ENCODE results near the gene C1orf115.
"Not testable (repeated sequence)": the region's sequence is repeated elsewhere in the genome, so short reads cannot be mapped to it uniquely, and the experiment has no call there.

C1orf115 gene

DNA sequence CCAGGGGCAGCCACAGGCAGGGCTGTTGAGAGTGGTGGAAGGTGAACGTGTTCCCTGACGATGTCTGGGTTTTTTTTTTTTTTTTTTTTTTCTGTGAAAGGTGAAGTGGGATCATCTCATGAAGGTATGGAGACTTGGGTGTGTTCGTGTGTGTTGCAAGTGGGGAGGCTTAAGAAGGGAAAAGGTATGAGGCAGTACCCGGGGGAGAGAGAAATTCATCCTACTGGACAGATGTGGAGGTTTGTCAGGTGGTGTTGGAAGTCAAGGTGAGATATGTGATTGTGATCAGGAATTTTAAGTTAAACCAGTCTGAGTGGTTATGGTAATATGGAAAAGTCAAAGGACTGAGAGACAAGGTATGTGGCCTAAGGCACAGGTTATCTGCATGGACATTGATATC, 5.3 kb downstream of the C1orf115 start:
- no peak for DNase-seq

DNA sequence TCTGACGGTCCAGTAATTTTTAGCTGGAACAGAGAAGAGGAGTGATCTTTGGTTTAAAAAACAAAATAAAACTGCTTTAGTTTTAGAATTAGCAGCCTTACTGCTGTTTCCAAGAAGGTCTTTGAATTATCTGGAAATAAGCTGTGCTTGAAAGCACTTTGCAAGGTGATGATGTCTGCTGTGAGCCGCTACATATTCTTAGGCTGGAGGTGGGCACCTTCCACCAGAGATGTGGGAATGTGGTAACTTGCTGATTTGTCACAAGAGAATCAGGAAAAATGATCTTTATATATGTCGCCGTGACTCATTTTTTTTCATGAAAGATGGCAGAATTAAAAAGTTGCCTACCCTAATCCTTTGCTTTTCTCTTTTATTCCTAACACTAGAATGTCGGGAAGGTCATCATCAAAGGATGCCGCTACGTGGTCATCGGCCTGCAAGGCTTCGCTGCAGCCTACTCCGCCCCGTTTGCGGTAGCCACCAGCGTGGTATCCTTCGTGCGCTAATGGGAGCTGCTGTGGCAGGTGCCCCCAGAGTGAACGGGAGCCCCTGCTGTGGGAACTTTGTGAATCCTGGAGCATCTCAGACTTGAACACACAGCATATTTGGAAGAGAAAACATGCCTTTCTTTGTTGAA, 6.2 kb downstream of the C1orf115 start:
- DNase-seq, result no peak

DNA sequence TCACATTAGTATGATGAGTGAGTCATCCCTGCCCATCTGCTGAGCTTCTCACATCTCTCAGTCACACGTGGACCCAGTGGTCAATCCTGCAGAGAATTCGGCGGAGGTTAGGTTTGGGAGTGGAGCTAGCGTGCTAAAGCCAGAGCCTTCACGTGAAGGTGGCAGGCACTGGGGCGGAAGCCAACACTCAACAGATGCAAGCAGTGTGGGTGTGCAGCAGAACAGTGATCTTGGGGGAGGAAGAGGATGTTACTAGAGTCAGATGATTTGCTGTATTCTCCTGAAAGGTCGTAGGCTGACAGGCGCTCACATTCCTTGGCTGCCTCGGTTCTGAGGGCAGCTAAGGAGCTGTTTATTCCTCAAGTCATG, 6.7 kb downstream of the C1orf115 start:
- DNase-seq, result no peak

DNA sequence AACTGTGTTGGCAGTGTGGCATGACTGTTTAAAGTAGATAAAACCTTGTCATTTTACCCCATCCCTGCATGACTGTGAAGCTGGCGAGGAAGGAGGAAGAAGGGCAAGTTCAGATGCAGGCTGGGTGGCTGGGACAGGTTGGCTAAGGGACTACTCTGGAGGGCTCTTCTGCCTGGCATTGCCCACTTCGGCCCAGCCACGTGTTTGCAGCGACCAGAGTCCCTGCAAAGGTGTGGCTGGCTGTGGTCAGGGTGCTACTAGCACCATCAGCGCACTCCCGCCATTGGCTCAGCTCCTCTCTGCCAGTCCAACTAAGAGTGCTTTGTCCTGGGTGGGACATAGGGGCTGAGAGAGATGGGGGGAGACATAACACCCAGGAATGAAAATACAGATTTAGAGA, 7.2 kb downstream of the C1orf115 start:
- no peak for DNase-seq

- no peak for DNase-seq
Measured at GRCh38 chr1:220698607-220699016, 8.4 kb downstream of the C1orf115 start.

DNA sequence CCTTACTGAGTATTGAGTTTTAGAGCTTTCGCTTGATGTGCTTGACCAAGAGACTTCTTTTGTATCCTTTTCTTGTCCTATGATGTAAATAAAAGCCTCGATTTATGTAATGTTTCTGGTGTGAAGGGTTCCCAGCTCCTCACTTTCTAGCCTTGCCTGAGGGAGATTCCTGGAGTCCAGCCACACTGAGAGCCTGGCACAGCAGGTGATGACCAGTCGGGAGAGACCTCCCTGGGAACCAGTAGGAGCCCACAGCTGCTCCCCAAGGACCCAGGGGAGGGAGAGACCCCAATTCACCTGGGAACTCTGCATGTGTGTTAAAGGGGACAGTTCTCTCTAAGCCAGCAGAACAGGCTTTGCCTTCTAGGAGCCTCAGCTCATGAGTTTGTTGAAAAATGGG, 8.9 kb downstream of the C1orf115 start:
- no peak for DNase-seq

- DNase-seq, result no peak
Measured at GRCh38 chr1:220700556-220701179, 10.5 kb downstream of the C1orf115 start.

DNA sequence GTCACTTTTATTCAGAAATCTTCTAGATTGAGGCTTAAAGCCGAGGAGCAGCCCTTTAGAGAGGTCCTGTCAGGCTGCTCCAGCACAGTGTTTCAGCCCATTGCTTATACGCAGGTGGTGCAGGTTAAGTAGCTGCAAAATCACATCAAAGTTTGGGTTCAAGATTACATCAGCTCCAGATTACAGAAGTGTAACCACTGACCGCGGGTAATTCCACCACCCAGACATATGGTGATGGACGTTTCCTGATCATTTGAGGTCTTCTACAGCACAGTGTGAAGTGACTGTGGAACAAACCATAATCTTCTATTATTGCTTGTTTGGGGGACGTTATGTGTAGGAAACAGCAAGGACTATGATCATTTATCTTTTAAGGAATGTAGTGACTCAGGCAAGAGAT, 11.8 kb downstream of the C1orf115 start:
- no peak for DNase-seq

GRCh38 chr1:220702733-220703270, 12.6 kb downstream of the C1orf115 start:
- DNase-seq, result no peak

- no peak for DNase-seq
Measured at GRCh38 chr1:220703305-220703704, 13.1 kb downstream of the C1orf115 start.

DNA sequence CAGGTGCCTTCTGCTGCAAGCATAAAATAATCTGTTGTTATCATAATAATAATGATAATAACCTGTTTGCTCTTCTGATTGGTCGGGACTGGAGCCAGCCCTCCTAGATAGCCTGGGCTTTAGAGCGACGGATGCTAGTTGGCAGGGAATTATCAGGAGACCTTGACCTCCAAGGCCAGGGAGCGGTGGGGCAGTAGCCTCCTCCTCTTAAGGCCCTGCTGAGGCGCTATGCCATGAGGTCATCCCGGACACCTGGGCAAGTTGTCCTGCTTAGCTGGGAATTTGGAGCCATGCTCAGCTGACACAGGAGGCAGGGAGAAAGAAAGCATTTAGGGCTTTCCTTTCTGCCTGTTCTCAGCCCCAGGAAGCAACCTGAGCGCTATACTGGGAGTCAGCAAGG, 15.6 kb downstream of the C1orf115 start:
- DNase-seq, result no peak

DNA sequence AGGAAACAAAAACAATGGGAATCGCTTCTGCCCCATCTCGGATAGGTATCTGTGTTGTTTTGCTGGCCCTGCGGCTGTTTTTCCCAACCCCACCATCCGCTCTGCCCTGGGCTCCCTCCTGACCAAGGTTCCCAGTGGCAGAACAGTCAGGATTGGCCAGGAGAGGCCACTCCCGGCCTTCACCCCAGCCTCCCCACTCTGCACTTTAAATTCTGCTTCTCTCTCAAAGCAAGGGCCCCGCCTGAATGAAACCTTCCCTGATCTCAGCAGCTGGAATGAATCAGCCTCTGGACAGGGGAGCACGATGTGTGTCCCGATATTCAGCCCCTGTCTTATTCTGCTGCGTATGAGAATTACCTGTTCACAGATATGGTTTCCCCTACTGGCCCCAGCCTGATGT, 16.3 kb downstream of the C1orf115 start:
- no peak for DNase-seq

GRCh38 chr1:220707160-220707559, 17.0 kb downstream of the C1orf115 start:
- DNase-seq, result no peak

- no peak for DNase-seq
Measured at GRCh38 chr1:220708244-220708643, 18.1 kb downstream of the C1orf115 start.

- DNase-seq, result no peak
Measured at GRCh38 chr1:220708936-220709801, 19.0 kb downstream of the C1orf115 start.

GRCh38 chr1:220710333-220710732, 20.2 kb downstream of the C1orf115 start:
- DNase-seq, result no peak

GRCh38 chr1:220711056-220711809, 21.1 kb downstream of the C1orf115 start:
- DNase-seq, result no peak

GRCh38 chr1:220715986-220716385, 25.8 kb downstream of the C1orf115 start:
- not testable (repeated sequence) for DNase-seq

DNA sequence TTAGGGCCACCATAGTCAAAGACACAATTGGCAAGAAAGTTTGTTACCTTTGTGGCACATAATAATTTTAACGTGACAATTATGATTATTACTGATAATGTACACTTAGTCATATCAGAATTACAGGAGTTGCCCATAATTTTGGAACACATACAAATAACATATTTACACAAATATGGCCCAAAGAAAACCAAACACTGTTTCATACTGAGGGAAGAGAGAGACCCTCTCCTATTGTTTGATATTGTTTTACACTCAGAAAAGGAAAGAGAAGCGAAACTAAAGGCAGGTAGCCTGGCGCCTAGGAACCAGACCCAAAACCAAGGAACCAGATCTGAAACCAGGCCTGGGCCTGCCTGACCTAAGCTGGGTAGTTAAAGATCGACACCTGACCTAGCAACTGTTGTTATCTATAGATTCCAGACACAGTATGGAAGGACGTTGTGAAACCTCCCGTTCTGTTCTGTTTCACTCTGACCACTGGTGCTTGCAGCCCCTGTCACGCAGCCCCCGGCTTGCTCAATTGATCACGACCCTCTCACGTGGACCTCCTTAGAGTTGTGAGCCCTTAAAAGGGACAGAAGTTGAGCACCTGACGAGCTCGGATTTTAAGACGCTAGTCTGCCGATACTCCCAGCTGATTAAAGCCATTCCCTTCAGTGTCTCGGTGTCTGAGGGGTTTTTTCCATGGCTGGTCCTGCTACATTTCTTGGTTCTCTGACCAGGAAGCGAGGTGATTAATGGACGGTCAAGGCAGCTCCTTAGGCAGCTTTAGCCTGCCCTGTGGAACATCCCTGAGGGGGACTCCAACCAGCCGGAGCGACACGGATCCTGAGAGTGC, 27.9 kb downstream of the C1orf115 start:
- no peak for DNase-seq

GRCh38 chr1:220721266-220721665, 31.1 kb downstream of the C1orf115 start:
- DNase-seq, result not testable (repeated sequence)

DNA sequence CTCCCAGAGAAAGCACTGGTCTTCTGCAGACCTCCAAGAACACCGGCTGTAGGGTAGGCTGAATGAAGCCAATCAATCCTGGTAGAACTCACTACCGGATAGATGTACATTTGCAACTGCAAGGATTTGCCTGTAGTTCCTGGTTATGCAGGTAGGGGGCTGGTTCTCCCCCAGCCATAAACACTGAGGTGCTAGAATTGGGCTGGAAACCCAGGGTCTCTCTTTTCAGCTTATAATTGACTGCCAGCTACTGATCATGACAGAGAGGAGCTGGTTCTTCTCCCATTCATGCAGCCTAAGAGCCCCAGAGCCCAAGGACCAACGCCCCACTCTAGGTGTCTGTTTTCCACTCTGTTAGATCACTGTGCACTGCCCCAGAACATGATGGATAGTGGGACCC, 36.5 kb downstream of the C1orf115 start:
- no peak for DNase-seq

- DNase-seq, result no peak
Measured at GRCh38 chr1:220727519-220727918, 37.4 kb downstream of the C1orf115 start.

Measured in activated T-cell treated with anti-CD3 and anti-CD28 coated beads, Interleukin-2, amount 50 U/mL, for 48 hours (primary cell).